22Rv1 (cell line): ENCODE data around the gene OPHN1.
"Not testable (repeated sequence)": the region's sequence is repeated elsewhere in the genome, so short reads cannot be mapped to it uniquely, and the experiment has no call there.

Experiments used
- ZFX ChIP-seq: fragments of 450-650 bp; IDR thresholded peaks from 2 replicates; pipeline ENCODE4 v1.6.1; 2017; ENCODE audit warnings: antibody characterized with exemption, borderline replicate concordance
- TF ChIP-seq, protein P1 (sequence below): fragments of 450-650 bp; IDR thresholded peaks from 2 replicates; pipeline ENCODE4 v1.5.1; 2017; ENCODE audit warnings: mild to moderate bottlenecking

DNA sequence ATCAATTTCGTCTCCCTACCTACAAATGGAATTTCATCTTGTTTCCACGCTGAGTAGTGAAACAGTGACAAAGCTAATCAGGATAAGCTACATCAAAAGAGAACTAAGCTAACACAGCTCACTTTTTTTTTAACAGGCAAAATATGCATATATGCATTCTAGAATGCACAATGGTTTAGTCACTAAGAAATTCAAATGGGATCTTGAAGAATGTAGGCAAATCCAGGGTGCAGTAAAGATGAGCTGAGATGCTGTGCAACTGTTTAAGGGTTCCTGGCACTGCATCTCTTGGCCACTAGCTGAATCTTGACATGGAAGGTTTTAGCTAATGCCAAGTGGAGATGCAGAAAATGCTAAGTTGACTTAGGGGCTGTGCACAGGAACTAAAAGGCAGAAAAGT lies 363.2 kb downstream of the OPHN1 start:
- TF ChIP-seq, protein P1, sequence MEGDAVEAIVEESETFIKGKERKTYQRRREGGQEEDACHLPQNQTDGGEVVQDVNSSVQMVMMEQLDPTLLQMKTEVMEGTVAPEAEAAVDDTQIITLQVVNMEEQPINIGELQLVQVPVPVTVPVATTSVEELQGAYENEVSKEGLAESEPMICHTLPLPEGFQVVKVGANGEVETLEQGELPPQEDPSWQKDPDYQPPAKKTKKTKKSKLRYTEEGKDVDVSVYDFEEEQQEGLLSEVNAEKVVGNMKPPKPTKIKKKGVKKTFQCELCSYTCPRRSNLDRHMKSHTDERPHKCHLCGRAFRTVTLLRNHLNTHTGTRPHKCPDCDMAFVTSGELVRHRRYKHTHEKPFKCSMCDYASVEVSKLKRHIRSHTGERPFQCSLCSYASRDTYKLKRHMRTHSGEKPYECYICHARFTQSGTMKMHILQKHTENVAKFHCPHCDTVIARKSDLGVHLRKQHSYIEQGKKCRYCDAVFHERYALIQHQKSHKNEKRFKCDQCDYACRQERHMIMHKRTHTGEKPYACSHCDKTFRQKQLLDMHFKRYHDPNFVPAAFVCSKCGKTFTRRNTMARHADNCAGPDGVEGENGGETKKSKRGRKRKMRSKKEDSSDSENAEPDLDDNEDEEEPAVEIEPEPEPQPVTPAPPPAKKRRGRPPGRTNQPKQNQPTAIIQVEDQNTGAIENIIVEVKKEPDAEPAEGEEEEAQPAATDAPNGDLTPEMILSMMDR: not testable (repeated sequence)
- TF ChIP-seq ZFX: not testable (repeated sequence)
